IMR-90 (cell line): Measurements from ENCODE around the gene HNRNPLL. TPM values are rescaled to one million over a fixed set of nuclear protein-coding genes. Genes with fewer than 3 reads are reported as not detected.

Experiments used
- ATAC-seq: fragments of 200-7000 bp; cut with Tn5 transposase; 2 replicates; pipeline ENCODE4 v1.9.1; 2020; ENCODE audit warnings: low read depth, mild to moderate bottlenecking, moderate library complexity
- BruUV-seq: library from RNA; stranded (reverse); fragments of 400-500 nt; replicated peaks from 2 replicates; lab custom pipeline; 2021; lab: Mats Ljungman, UMichigan
- CTCF ChIA-PET: fragments of 300-600 bp; formaldehyde crosslinking; extraction: SDS; loops from one replicate; lab custom pipeline; 2021; ENCODE audit warnings: antibody characterized with exemption; lab: Yijun Ruan, JAX
- POLR2A ChIA-PET: fragments of 300-600 bp; sonication (Branson Sonifier 250); formaldehyde crosslinking; loops from one replicate; lab custom pipeline; 2022; ENCODE audit warnings: antibody characterized with exemption; ENCODE audit not compliant: unreplicated experiment; lab: Charles Lee
- DNase-seq: peaks from one replicate; pipeline ENCODE4 v3.0.0; 2013
- H2AFZ ChIP-seq: replicated peaks from 2 replicates; pipeline ENCODE3; 2013; ENCODE audit warnings: low read length, mild to moderate bottlenecking; ENCODE audit not compliant: poor library complexity
- H2AK5ac ChIP-seq: 2 replicates; pipeline ENCODE4 v1.6.1; 2013; ENCODE audit warnings: low read depth, low read length, inconsistent platforms
- H2AK9ac ChIP-seq: replicated peaks from 2 replicates; pipeline ENCODE3; 2013; ENCODE audit warnings: mild to moderate bottlenecking, low read depth, low read length, moderate library complexity; ENCODE audit not compliant: poor library complexity
- H2BK120ac ChIP-seq: 2 replicates; pipeline ENCODE4 v1.6.1; 2013; ENCODE audit warnings: low read depth, low read length, inconsistent platforms
- H2BK15ac ChIP-seq: 3 replicates; pipeline ENCODE4 v1.6.1; 2013; ENCODE audit warnings: low read depth, low read length, inconsistent platforms
- H2BK20ac ChIP-seq: 2 replicates; pipeline ENCODE4 v1.6.1; 2013; ENCODE audit warnings: low read depth, mild to moderate bottlenecking, inconsistent platforms, low read length, moderate library complexity
- H2BK5ac ChIP-seq: 2 replicates; pipeline ENCODE4 v1.6.1; 2013; ENCODE audit warnings: mild to moderate bottlenecking, low read depth, low read length, inconsistent platforms; ENCODE audit not compliant: poor library complexity, severe bottlenecking
- H3K14ac ChIP-seq: replicated peaks from 2 replicates; pipeline ENCODE4 v1.6.1; 2013; ENCODE audit warnings: low read depth, low read length, inconsistent platforms
- H3K18ac ChIP-seq: 2 replicates; pipeline ENCODE4 v1.6.1; 2013; ENCODE audit warnings: low read depth, low read length, control low read depth
- H3K23ac ChIP-seq: 2 replicates; pipeline ENCODE4 v1.6.1; 2013; ENCODE audit warnings: low read depth, low read length, inconsistent platforms
- H3K27ac ChIP-seq: 2 replicates; pipeline ENCODE4 v1.5.1; 2013; ENCODE audit warnings: mild to moderate bottlenecking, control low read depth, low read length; ENCODE audit not compliant: insufficient read depth
- H3K27me3 ChIP-seq: 2 replicates; pipeline ENCODE4 v1.6.1; 2013; ENCODE audit warnings: low read length; ENCODE audit not compliant: control insufficient read depth, insufficient read depth
- H3K36me3 ChIP-seq: 2 replicates; pipeline ENCODE4 v1.6.1; 2013; ENCODE audit warnings: low read length, mixed read lengths; ENCODE audit not compliant: control insufficient read depth, insufficient read depth
- H3K4ac ChIP-seq: 2 replicates; pipeline ENCODE4 v1.6.1; 2013; ENCODE audit warnings: low read depth, low read length, inconsistent platforms
- H3K4me1 ChIP-seq: 2 replicates; pipeline ENCODE4 v1.6.1; 2013; ENCODE audit warnings: low read length, mixed read lengths; ENCODE audit not compliant: control insufficient read depth, insufficient read depth
- H3K4me2 ChIP-seq: 2 replicates; pipeline ENCODE4 v1.6.1; 2013; ENCODE audit warnings: low read depth, mild to moderate bottlenecking, control low read depth, low read length, moderate library complexity
- H3K4me3 ChIP-seq: 2 replicates; pipeline ENCODE4 v1.5.1; 2013; ENCODE audit warnings: low read depth, mild to moderate bottlenecking, control low read depth, low read length, moderate library complexity; ENCODE audit not compliant: insufficient read depth
- H3K56ac ChIP-seq: 2 replicates; pipeline ENCODE4 v1.6.1; 2013; ENCODE audit warnings: low read length, inconsistent platforms; ENCODE audit not compliant: insufficient read depth; ENCODE audit errors: extremely low read depth
- H3K79me1 ChIP-seq, 2 experiments: 2 replicates each; pipeline ENCODE4 v1.6.1; 2013; ENCODE audit warnings: low read length in 2 of 2, inconsistent platforms in 1 of 2, low read depth in 1 of 2
- H3K9ac ChIP-seq: 2 replicates; pipeline ENCODE4 v1.6.1; 2013; ENCODE audit warnings: low read depth, low read length, control low read depth
- H3K9me1 ChIP-seq: 2 replicates; pipeline ENCODE4 v1.6.1; 2013; ENCODE audit warnings: low read length, inconsistent platforms; ENCODE audit not compliant: insufficient read depth
- H3K9me3 ChIP-seq: 2 replicates; pipeline ENCODE4 v1.6.1; 2013; ENCODE audit warnings: low read length; ENCODE audit not compliant: control insufficient read depth, insufficient read depth
- H4K20me1 ChIP-seq: 2 replicates; pipeline ENCODE4 v1.6.1; 2013; ENCODE audit warnings: low read length, inconsistent platforms; ENCODE audit not compliant: insufficient read depth
- H4K5ac ChIP-seq: 2 replicates; pipeline ENCODE4 v1.6.1; 2013; ENCODE audit warnings: mild to moderate bottlenecking, low read depth, low read length, control low read depth
- H4K8ac ChIP-seq, 2 experiments: 2 replicates each; pipeline ENCODE4 v1.6.1; 2013; ENCODE audit warnings: low read depth in 2 of 2, low read length in 2 of 2, control low read depth in 1 of 2, inconsistent platforms in 1 of 2
- H4K91ac ChIP-seq: 2 replicates; pipeline ENCODE4 v1.6.1; 2013; ENCODE audit warnings: low read depth, low read length, inconsistent platforms; ENCODE audit not compliant: insufficient read depth
- CEBPB ChIP-seq: IDR thresholded peaks from 2 replicates; pipeline ENCODE4 v1.6.1; 2012; ENCODE audit warnings: low read depth, low read length, improper control_type of control experiment
- CHD1 ChIP-seq: IDR thresholded peaks from 2 replicates; pipeline ENCODE4 v1.6.1; 2012; ENCODE audit warnings: low read depth, low read length, improper control_type of control experiment
- FOS ChIP-seq: fragments of 150-350 bp; IDR thresholded peaks from 2 replicates; pipeline ENCODE4 v1.6.1; 2016; ENCODE audit warnings: low read depth, low read length
- MAFK ChIP-seq: IDR thresholded peaks from 2 replicates; pipeline ENCODE4 v1.6.1; 2012; ENCODE audit warnings: low read depth, low read length, improper control_type of control experiment
- MAZ ChIP-seq: IDR thresholded peaks from 2 replicates; pipeline ENCODE4 v1.6.1; 2012; ENCODE audit warnings: low read depth, mild to moderate bottlenecking, low read length, improper control_type of control experiment, moderate library complexity, borderline replicate concordance
- MXI1 ChIP-seq: IDR thresholded peaks from 2 replicates; pipeline ENCODE4 v1.6.1; 2012; ENCODE audit warnings: low read depth, mild to moderate bottlenecking, low read length, moderate library complexity, borderline replicate concordance
- NFE2L2 ChIP-seq: fragments of 150-350 bp; IDR thresholded peaks from 2 replicates; pipeline ENCODE4 v1.6.1; 2016; ENCODE audit warnings: low read depth, mild to moderate bottlenecking, low read length
- POLR2A ChIP-seq: IDR thresholded peaks from 2 replicates; pipeline ENCODE4 v1.6.1; 2012; ENCODE audit warnings: mild to moderate bottlenecking, low read depth, low read length
- RAD21 ChIP-seq: IDR thresholded peaks from 2 replicates; pipeline ENCODE4 v1.6.1; 2012; ENCODE audit warnings: low read length, improper control_type of control experiment
- RCOR1 ChIP-seq: IDR thresholded peaks from 2 replicates; pipeline ENCODE4 v1.6.1; 2012; ENCODE audit warnings: mild to moderate bottlenecking, low read length, improper control_type of control experiment; ENCODE audit not compliant: insufficient replicate concordance
- RFX5 ChIP-seq: IDR thresholded peaks from 2 replicates; pipeline ENCODE4 v1.8.0; 2012; ENCODE audit warnings: low read depth, mild to moderate bottlenecking, low read length, moderate library complexity
- SMC3 ChIP-seq: fragments of 150-350 bp; IDR thresholded peaks from 2 replicates; pipeline ENCODE4 v1.6.1; 2016; ENCODE audit warnings: low read depth, mild to moderate bottlenecking, antibody characterized with exemption, low read length, moderate library complexity
- WGBS, 2 experiments: methylation state at CpG; one replicate each; pipeline versions ENCODE4 v1.1.5 to v1.1.7; 2013; ENCODE audit warnings: missing lambda C conversion rate in 2 of 2; ENCODE audit not compliant: insufficient read length in 1 of 2; ENCODE audit errors: extremely low coverage in 2 of 2; 5-methylcytosine and 5-hydroxymethylcytosine counted together
- dilution Hi-C: fragments of 300-500 bp; cut with HindIII; formaldehyde crosslinking; loops from one replicate; pipeline ENCODE4 v1.14.3; 2018; ENCODE audit warnings: low sequenced_read_pairs; ENCODE audit not compliant: unreplicated experiment
- in situ Hi-C: fragments of 300-500 bp; cut with MboI; formaldehyde crosslinking; loops from 3 replicates; pipeline ENCODE4 v1.14.3; 2019; ENCODE audit warnings: low sequenced_read_pairs, inconsistent platforms, mixed read lengths
- intact Hi-C: fragments of 100-400 bp; cut with micrococcal nuclease; formaldehyde crosslinking; loops from 2 replicates; pipeline ENCODE4 v1.10.0; 2022
- polyA plus RNA-seq, 3 experiments: library from polyadenylated mRNA; depleted of rRNA; stranded (reverse); fragments of >200 nt; gene quantifications; 2 replicates each; pipeline ENCODE4 v1.2.3, GENCODE V29; 2012; ENCODE audit warnings: low replicate concordance in 1 of 3
- total RNA-seq: library from RNA; depleted of rRNA; stranded (reverse); fragments of >200 nt; gene quantifications from 2 replicates; pipeline ENCODE4 v1.2.3, GENCODE V29; 2012
- TF ChIP-seq, protein P1 (sequence below): fragments of 150-350 bp; IDR thresholded peaks from 2 replicates; pipeline ENCODE4 v1.6.1; 2016; ENCODE audit warnings: low read depth, mild to moderate bottlenecking, low read length, moderate library complexity, borderline replicate concordance
- TF ChIP-seq, protein P2 (sequence below): conservative IDR thresholded peaks from 2 replicates; pipeline ENCODE4 v1.5.1; 2012; ENCODE audit warnings: mild to moderate bottlenecking, low read depth, low read length, improper control_type of control experiment

The HNRNPLL gene
- total and polyA plus RNA-seq, 2 of the 4 experiments (the other 2 are of a cell fraction): 23.7 to 53.1 TPM

DNA sequence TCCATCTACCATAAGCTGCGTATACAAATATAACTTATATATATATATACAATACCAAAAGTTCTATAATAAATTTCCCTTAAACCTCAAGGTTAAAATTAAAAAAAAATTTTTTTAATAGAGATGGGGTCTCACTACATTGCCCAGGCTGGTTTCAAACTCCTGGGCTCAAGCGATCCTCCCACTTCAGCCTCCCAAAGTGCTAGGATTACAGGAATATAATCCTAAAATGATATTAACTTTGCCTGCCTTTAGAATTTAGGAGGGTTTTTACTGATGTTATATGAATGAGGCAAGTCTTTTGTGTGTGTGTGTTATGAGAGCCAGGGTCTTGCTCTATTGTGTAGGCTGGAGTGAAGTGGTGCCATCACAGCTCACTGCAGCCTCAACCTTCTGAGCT is 49.2 kb downstream of the HNRNPLL start:
- no CpG with 5 or more reads among the region's 2 CpGs for WGBS, 2 experiments
- H3K27ac ChIP-seq: no peak overlapping the region
- no peak overlapping the region for H3K4me2 ChIP-seq
- H4K91ac ChIP-seq: no peak overlapping the region
- no TSS peak for BruUV-seq
- POLR2A ChIA-PET: no interaction called here
- in situ Hi-C loops (no loop called here), dilution Hi-C loops (loop anchor here (25.0 kb wide), 1 partner anchor 184 kb away; no protein-coding TSS in a partner anchor), intact Hi-C loops (no loop called here)
- peaks cover 12% of the 10 kb centered on the region for H3K36me3 ChIP-seq
- no peaks in the 10 kb centered on the region for H3K9me3 ChIP-seq
- H2BK15ac ChIP-seq: no peak overlapping the region
- H2AK9ac ChIP-seq: no peak overlapping the region
- no peaks in the 10 kb centered on the region for H3K27me3 ChIP-seq
- H3K4ac ChIP-seq: no peak overlapping the region
- no peak overlapping the region for H2AK5ac ChIP-seq
- no peak overlapping the region for H2BK120ac ChIP-seq
- no peak overlapping the region for H4K5ac ChIP-seq
- H3K56ac ChIP-seq: no peak overlapping the region
- H2AFZ ChIP-seq: no peak overlapping the region
- no peak overlapping the region for H2BK20ac ChIP-seq
- no peaks in the 10 kb centered on the region for H3K79me1 ChIP-seq
- TF ChIP-seq CEBPB: no peak
- TF ChIP-seq, protein P1, sequence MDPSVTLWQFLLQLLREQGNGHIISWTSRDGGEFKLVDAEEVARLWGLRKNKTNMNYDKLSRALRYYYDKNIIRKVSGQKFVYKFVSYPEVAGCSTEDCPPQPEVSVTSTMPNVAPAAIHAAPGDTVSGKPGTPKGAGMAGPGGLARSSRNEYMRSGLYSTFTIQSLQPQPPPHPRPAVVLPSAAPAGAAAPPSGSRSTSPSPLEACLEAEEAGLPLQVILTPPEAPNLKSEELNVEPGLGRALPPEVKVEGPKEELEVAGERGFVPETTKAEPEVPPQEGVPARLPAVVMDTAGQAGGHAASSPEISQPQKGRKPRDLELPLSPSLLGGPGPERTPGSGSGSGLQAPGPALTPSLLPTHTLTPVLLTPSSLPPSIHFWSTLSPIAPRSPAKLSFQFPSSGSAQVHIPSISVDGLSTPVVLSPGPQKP: no peak
- no peak for TF ChIP-seq RFX5
- TF ChIP-seq NFE2L2: no peak
- TF ChIP-seq RCOR1: no peak
- TF ChIP-seq RAD21: no peak
- TF ChIP-seq CHD1: no peak
- no peak for TF ChIP-seq FOS
- no peak for TF ChIP-seq MAZ
- no peak for TF ChIP-seq MXI1
- no peak for TF ChIP-seq MAFK
- TF ChIP-seq, protein P2, sequence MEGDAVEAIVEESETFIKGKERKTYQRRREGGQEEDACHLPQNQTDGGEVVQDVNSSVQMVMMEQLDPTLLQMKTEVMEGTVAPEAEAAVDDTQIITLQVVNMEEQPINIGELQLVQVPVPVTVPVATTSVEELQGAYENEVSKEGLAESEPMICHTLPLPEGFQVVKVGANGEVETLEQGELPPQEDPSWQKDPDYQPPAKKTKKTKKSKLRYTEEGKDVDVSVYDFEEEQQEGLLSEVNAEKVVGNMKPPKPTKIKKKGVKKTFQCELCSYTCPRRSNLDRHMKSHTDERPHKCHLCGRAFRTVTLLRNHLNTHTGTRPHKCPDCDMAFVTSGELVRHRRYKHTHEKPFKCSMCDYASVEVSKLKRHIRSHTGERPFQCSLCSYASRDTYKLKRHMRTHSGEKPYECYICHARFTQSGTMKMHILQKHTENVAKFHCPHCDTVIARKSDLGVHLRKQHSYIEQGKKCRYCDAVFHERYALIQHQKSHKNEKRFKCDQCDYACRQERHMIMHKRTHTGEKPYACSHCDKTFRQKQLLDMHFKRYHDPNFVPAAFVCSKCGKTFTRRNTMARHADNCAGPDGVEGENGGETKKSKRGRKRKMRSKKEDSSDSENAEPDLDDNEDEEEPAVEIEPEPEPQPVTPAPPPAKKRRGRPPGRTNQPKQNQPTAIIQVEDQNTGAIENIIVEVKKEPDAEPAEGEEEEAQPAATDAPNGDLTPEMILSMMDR: no peak
- no peak for TF ChIP-seq SMC3
- no peak for TF ChIP-seq POLR2A
- no peak overlapping the region for H3K9ac ChIP-seq
- no peak overlapping the region for H3K4me3 ChIP-seq
- H3K9me1 ChIP-seq: peaks cover 3% of the 10 kb centered on the region; the same call in 1 of the 2 replicates
- ATAC-seq: no peak
- H4K20me1 ChIP-seq: no peaks in the 10 kb centered on the region; the same call in 1 of the 2 replicates
- no peak overlapping the region for H3K23ac ChIP-seq
- H2BK5ac ChIP-seq: no peak overlapping the region
- DNase-seq: no peak
- H3K18ac ChIP-seq: no peak overlapping the region
- H3K4me1 ChIP-seq: no peaks in the 10 kb centered on the region
- no peak overlapping the region for H3K14ac ChIP-seq
- CTCF ChIA-PET: no interaction called here
- no peak overlapping the region for H4K8ac ChIP-seq
